ENCODE data around the gene MPEG1. TPM values are rescaled to one million over a fixed set of nuclear protein-coding genes. Genes with fewer than 3 reads are reported as not detected.

The MPEG1 gene
- total RNA-seq, 2 donors from 2014 or later = 29.8 to 32.1 TPM

DNA sequence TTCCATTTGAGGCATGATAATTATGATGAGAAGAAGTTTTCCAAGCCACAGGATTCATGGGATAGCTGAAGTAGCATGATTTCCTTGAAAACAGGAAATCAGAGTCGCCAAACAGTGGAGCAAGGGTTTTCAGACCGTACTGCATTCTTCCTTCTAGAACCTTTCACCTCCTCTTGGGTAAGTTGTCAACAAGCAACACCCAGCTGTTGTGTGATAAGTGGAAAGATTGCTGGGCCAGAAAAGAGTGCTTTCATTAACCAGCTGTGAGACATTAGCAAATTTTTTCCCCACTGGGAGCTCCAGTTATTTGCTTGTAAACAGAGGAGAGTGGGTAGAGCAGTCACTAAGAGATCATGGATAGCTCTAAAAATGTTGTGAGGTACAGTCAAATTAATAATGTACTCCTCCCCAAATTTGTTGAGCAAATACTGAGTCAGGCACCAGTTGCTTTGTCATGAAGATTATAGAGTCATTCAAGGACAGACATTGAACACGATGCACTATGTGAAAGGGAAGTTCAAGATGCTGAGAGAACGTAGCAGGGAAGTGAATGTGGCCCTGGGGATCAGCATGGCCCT is 11.7 kb upstream of the MPEG1 start:
- DNase-seq (ENCODE audit: low spot score) (no peak), ATAC-seq (ENCODE audit: insufficient number of reproducible peaks, low FRiP score, low read depth) (no peak)
- Histone ChIP-seq H3K27ac (peak overlapping the region in 1 of 2 donors; percentile 4), H3K4me1 (ENCODE audit: control insufficient read depth in 1 of 2, low read depth in 2 of 2) (peaks cover 3 to 9% of the 10 kb centered on the region in 2 donors), H3K4me3 (no peak overlapping the region), H3K36me3 (no peaks in the 10 kb centered on the region), H3K27me3 (replicated peaks; ENCODE audit: insufficient read depth) (no peaks in the 10 kb centered on the region), H3K9me3 (no peaks in the 10 kb centered on the region)
- TF ChIP-seq, protein P1, sequence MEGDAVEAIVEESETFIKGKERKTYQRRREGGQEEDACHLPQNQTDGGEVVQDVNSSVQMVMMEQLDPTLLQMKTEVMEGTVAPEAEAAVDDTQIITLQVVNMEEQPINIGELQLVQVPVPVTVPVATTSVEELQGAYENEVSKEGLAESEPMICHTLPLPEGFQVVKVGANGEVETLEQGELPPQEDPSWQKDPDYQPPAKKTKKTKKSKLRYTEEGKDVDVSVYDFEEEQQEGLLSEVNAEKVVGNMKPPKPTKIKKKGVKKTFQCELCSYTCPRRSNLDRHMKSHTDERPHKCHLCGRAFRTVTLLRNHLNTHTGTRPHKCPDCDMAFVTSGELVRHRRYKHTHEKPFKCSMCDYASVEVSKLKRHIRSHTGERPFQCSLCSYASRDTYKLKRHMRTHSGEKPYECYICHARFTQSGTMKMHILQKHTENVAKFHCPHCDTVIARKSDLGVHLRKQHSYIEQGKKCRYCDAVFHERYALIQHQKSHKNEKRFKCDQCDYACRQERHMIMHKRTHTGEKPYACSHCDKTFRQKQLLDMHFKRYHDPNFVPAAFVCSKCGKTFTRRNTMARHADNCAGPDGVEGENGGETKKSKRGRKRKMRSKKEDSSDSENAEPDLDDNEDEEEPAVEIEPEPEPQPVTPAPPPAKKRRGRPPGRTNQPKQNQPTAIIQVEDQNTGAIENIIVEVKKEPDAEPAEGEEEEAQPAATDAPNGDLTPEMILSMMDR (IDR thresholded peaks at IDR 0.05) = no peak

DNA sequence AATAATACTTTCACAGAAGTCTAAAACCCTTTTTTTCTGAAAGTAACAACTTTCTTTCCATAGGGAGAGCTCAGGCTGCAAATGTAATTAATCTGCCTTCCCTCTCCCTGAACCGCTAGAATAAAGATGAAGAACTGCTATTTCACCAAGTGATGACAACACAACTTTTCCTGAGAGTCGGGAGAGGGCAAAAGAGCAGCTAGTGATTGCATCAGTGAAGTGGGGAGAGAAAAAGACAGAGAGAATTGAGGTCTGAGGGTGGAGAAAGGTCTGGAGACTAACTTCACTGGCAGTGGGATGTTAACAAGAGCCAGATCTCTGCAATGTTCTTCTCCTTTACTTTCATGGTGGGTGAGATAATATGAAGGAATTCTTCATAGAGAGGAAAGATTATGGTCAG is 10.9 kb upstream of the MPEG1 start:
- peaks cover 3 to 9% of the 10 kb centered on the region in 2 donors for H3K4me1 ChIP-seq (ENCODE audit: control insufficient read depth in 1 of 2, low read depth in 2 of 2)
- no peak for DNase-seq (ENCODE audit: low spot score)
- H3K27me3 ChIP-seq (replicated peaks; ENCODE audit: insufficient read depth) = no peaks in the 10 kb centered on the region
- H3K36me3 ChIP-seq = no peaks in the 10 kb centered on the region
- TF ChIP-seq, protein P1 (IDR thresholded peaks at IDR 0.05) = no peak
- H3K4me3 ChIP-seq = no peak overlapping the region
- peak overlapping the region in 1 of 2 donors; percentile 4 for H3K27ac ChIP-seq
- no peaks in the 10 kb centered on the region for H3K9me3 ChIP-seq
- no peak for ATAC-seq (ENCODE audit: insufficient number of reproducible peaks, low FRiP score, low read depth)

DNA sequence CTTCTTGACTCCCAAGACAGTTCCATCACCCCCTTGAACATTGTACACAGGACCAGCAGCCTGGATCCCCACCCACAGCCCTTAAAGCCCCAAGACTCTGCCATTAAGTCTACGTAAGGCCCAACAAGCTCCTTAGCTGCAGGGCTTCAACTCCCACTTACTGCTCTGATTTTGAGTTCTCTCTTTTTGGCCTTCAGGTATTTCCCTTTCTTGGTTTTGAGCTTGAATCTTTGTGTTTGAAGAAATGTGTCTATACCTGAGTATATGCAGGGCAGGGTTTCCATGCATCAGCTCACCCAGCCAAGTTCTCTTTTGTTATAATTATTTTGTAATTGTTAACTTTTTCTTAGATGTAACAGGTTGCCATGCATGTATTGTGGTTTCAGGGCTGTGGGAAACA is 10.4 kb upstream of the MPEG1 start:
- DNase-seq (ENCODE audit: low spot score) = no peak
- TF ChIP-seq, protein P1 (IDR thresholded peaks at IDR 0.05) = no peak
- ATAC-seq (ENCODE audit: insufficient number of reproducible peaks, low FRiP score, low read depth) = no peak
- peak overlapping the region in 1 of 2 donors; percentile 27 for H3K27ac ChIP-seq
- peaks cover 3 to 9% of the 10 kb centered on the region in 2 donors for H3K4me1 ChIP-seq (ENCODE audit: control insufficient read depth in 1 of 2, low read depth in 2 of 2)
- no peak overlapping the region for H3K4me3 ChIP-seq
- H3K9me3 ChIP-seq = no peaks in the 10 kb centered on the region
- H3K27me3 ChIP-seq (replicated peaks; ENCODE audit: insufficient read depth) = no peaks in the 10 kb centered on the region
- H3K36me3 ChIP-seq = no peaks in the 10 kb centered on the region

DNA sequence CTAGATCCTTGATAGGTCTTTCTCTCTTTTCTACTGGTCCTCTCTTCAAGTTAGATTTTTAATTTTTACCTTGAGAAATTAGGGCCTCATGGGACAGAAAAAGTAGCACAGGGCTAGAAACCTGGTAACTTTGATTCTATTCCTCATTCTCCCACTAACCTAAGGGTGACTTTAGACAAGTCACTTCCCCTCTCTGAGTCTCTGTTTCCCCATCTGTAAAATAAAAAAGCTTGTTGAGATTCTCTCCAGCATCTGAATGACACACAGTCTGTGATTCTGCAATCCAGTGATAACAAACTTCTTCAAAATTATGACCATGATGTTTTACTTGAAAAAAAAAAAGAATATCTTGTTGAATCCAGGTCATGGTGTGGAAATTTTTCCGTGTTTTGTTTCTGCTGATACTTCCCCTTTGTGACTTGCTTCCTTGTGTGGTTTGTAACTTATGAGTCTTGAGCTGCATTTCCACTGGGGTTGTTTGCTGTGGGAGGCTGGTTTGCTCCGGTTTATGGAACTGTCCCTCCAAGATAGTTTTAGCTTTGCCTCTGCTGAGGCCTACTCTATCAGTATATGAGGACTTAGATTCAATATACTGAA is 9.8 kb upstream of the MPEG1 start:
- Histone ChIP-seq H3K36me3 (no peaks in the 10 kb centered on the region), H3K27me3 (replicated peaks; ENCODE audit: insufficient read depth) (no peaks in the 10 kb centered on the region), H3K9me3 (no peaks in the 10 kb centered on the region), H3K4me3 (no peak overlapping the region), H3K4me1 (ENCODE audit: control insufficient read depth in 1 of 2, low read depth in 2 of 2) (peaks cover 3 to 9% of the 10 kb centered on the region in 2 donors), H3K27ac (peak overlapping the region in 1 of 2 donors; percentile 27)
- DNase-seq (ENCODE audit: low spot score) = no peak
- no peak for ATAC-seq (ENCODE audit: insufficient number of reproducible peaks, low FRiP score, low read depth)
- TF ChIP-seq, protein P1 (IDR thresholded peaks at IDR 0.05) = no peak

DNA sequence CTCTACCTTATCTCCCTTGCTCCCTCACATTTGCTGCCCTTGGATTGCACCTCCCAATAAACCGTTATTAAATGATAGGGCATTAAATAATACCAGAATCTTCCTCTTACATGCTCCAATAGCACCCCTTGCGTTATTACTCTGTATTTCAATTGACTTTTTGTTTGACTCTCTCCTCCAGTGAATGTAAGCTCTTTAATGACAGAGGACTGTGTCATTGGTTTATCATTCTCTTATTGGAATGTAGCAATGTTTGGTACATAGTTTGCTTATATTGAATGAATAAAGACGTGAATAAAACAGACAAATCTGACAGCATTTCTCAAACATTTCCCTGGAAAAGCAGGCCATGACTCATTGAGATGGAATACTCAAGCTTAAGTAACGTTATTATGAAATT is 8.7 kb upstream of the MPEG1 start:
- no peak overlapping the region for H3K27ac ChIP-seq
- H3K4me1 ChIP-seq (ENCODE audit: control insufficient read depth in 1 of 2, low read depth in 2 of 2) = peaks cover 3 to 9% of the 10 kb centered on the region in 2 donors
- H3K36me3 ChIP-seq = no peaks in the 10 kb centered on the region
- TF ChIP-seq, protein P1 (IDR thresholded peaks at IDR 0.05) = no peak
- ATAC-seq (ENCODE audit: insufficient number of reproducible peaks, low FRiP score, low read depth) = no peak
- no peaks in the 10 kb centered on the region for H3K9me3 ChIP-seq
- no peaks in the 10 kb centered on the region for H3K27me3 ChIP-seq (replicated peaks; ENCODE audit: insufficient read depth)
- H3K4me3 ChIP-seq = no peak overlapping the region
- DNase-seq (ENCODE audit: low spot score) = no peak
